GM12891 (cell line): ENCODE measurements around the gene PPME1.

Experiments
- POLR2A ChIP-seq: IDR thresholded peaks from 2 replicates; pipeline ENCODE4 v1.6.1; 2011; ENCODE audit warnings: low read depth, low read length, control low read depth
- POLR2AphosphoS5 ChIP-seq: IDR thresholded peaks from 2 replicates; pipeline ENCODE4 v1.6.1; 2011; ENCODE audit warnings: low read depth, low read length, control low read depth
- SPI1 ChIP-seq: IDR thresholded peaks from 2 replicates; pipeline ENCODE4 v1.6.1; 2011; ENCODE audit warnings: low read depth, low read length, control low read depth
- TAF1 ChIP-seq: IDR thresholded peaks from 2 replicates; pipeline ENCODE4 v1.6.1; 2011; ENCODE audit warnings: low read depth, low read length, control low read depth

DNA sequence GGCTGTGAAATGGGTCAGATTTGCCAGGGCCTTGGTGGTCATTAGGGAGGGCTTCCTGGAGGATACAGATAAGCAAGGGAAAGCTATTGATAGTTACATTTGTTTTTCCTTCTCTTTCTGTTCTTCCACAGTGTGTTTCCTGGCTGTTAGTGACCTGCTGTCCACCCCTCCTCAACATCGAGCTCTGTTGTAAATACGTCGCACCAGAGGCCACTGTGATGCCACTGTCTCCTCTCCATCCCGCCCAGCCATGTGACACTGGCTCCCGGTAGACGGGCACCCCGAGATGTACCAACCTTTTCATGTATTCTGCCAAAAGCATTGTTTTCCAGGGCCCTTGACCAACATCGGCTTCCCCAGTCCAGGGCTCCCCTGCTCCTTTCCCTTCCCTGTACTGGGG, 82.3 kb downstream of the PPME1 start:
- TF ChIP-seq POLR2A, result no peak
- no peak for TF ChIP-seq SPI1
- TF ChIP-seq POLR2AphosphoS5, result no peak
- no peak for TF ChIP-seq TAF1
